ENCODE data around the gene PSG5. TPM values are rescaled to one million over a fixed set of nuclear protein-coding genes. Genes with fewer than 3 reads are reported as not detected.

PSG5 gene
- total RNA-seq, 1 experiment from 2014 or later: not detected

DNA sequence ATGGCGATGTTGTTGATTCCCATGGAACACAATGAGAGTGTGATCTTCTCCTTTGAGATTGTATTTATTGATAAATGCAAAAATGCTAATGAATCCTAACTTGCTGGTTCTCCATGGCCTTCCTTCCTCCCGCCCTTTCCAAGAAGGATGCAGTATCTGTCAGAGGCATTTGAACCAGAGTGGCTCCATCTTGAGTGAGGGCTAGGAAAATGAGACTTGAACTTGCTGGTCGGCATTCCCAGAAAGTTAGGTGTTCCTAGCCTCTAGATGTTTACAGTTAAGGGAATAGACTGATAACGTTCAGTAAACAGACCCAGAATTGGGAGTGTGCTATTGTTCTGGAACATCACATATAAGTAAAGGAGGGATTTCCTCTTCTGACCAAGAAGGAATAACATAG is 59.6 kb downstream of the PSG5 start:
- no peak overlapping the region for H3K4me2 ChIP-seq (ENCODE audit: insufficient read depth, insufficient read length, low read length)
- WGBS (ENCODE audit: extremely low coverage, insufficient read length, low lambda C conversion rate): no CpG with 5 or more reads among the region's 4 CpGs
- no peak for TF ChIP-seq CTCF (conservative IDR thresholded peaks at IDR 0.05)

More for the DNA sequence above, 59.6 kb downstream of the PSG5 start:
- Histone ChIP-seq H3K27me3 (ENCODE audit: insufficient read depth, low read length) (no peaks in the 10 kb centered on the region), H2AK5ac (ENCODE audit: insufficient read length, low read length) (no peak overlapping the region), H3K23ac (ENCODE audit: insufficient read length, low read depth, low read length) (no peak overlapping the region), H3K79me2 (ENCODE audit: insufficient read depth, low read length) (no peaks in the 10 kb centered on the region), H3K4ac (ENCODE audit: low read depth, low read length) (no peak overlapping the region), H3K79me1 (ENCODE audit: insufficient read depth, low read depth, low read length, poor library complexity, severe bottlenecking) (no peaks in the 10 kb centered on the region), H3K9ac (ENCODE audit: extremely low read depth, insufficient read length, low read length) (no peak overlapping the region), H3K18ac (ENCODE audit: insufficient read length, low read depth, low read length) (no peak overlapping the region), H2BK12ac (ENCODE audit: insufficient read length, low read depth, low read length) (no peak overlapping the region), H3K23me2 (ENCODE audit: insufficient read length, low read depth, low read length, poor library complexity, severe bottlenecking) (no peaks in the 10 kb centered on the region), H2BK20ac (ENCODE audit: low read depth, low read length, poor library complexity, severe bottlenecking) (no peak overlapping the region), H2BK15ac (ENCODE audit: low read depth, low read length) (no peak overlapping the region), H4K91ac (ENCODE audit: insufficient read length, low read depth, low read length) (no peak overlapping the region), H3K56ac (ENCODE audit: insufficient read length, low read depth, low read length) (no peak overlapping the region), H2BK120ac (ENCODE audit: low read depth, low read length, poor library complexity, severe bottlenecking) (no peak overlapping the region), H4K8ac (replicated peaks; ENCODE audit: insufficient read length, low read depth, low read length) (no peak overlapping the region), H4K20me1 (ENCODE audit: control insufficient read depth, insufficient read depth, insufficient read length) (no peaks in the 10 kb centered on the region), H3K27ac (ENCODE audit: insufficient read length, low read depth, low read length) (no peak overlapping the region), H3K14ac (ENCODE audit: insufficient read depth, low read length) (no peak overlapping the region), H3T11ph (ENCODE audit: low read length) (no peak overlapping the region), H3K9me3 (ENCODE audit: control insufficient read depth, low read depth, low read length) (peaks cover 69% of the 10 kb centered on the region), H3K4me1 (ENCODE audit: insufficient read depth, low read length) (no peaks in the 10 kb centered on the region), H4K5ac (ENCODE audit: insufficient read length, low read depth, low read length) (no peak overlapping the region), H2AFZ (ENCODE audit: low read length) (no peak overlapping the region), H2BK5ac (ENCODE audit: insufficient read length, low read length) (no peak overlapping the region)
- H3K36me3 Mint-ChIP-seq (ENCODE audit: insufficient read depth in 1 of 3, low read depth in 3 of 3): peaks cover 4 to 28% (median 5%) of the 10 kb centered on the region in 3 experiments; a peak in 5 of 7 replicates
- H3K4me3 Mint-ChIP-seq: no peak overlapping the region
- no peaks in the 10 kb centered on the region for H3K4me1 Mint-ChIP-seq
- H3K9me3 Mint-ChIP-seq: peaks cover 86 to 89% of the 10 kb centered on the region in 2 experiments
- no peak overlapping the region for H3K27ac Mint-ChIP-seq
- no peak for DNase-seq
- no peaks in the 10 kb centered on the region for H3K27me3 Mint-ChIP-seq (ENCODE audit: low read depth)

Data from H9 (cell line).